HG02943 (cell line): Measurements from ENCODE around the gene NUP93.

Source experiments
- ATAC-seq: cut with Tn5 transposase; IDR thresholded peaks from one replicate; pipeline ENCODE4 v1.9.1; 2021; ENCODE audit warnings: mild to moderate bottlenecking, low read depth, moderate library complexity; ENCODE audit not compliant: unreplicated experiment

The NUP93 gene

GRCh38 chr16:56842133-56842532 is 112.2 kb downstream of the NUP93 start:
- no peak for ATAC-seq

GRCh38 chr16:56844056-56844455 is 114.1 kb downstream of the NUP93 start:
- ATAC-seq, result no peak

GRCh38 chr16:56847173-56847910 is 117.4 kb downstream of the NUP93 start:
- no peak for ATAC-seq

DNA sequence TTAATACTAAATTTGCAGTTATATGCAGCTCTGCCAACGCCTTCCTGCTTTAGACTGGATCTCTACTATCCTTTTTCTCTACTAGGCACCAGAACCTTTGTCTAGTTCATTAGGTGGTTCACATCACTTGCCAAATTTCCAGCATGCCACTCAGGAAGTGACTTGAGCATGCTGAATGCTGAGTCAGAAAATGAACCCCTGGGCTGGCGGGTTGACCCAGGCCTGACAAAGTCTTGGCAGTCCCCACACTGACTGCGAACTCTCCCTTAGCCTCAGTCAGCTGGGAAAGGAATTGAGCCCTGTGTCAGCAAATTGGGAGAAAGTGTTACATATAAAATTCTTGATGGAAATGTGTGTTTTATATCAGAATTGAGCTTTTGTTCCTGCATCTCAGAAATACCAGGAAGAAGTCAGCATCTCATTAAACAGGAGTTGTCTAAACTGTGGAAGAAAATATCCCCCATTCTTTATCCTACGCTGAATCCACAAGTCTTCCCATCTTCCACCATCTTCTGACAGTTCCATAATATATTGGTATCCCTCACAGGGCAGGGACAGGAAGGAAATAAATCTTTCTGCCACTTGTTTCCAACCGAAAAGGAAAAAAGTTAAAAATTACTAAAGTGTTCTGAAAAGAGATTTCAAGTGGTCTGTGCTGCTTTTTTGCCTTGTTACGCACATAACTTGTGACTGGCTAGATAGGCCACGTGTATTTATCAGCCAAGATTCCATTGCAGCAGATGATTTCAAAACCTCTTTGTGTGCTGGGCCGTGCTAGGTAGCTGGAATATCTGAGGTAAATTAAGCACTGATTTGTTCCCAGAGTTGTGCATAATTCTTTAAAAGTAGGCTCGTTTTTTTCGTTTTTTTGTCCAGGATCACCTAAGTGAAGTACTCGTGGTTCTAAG is 118.4 kb downstream of the NUP93 start:
- ATAC-seq, result no peak

- no peak for ATAC-seq
These were observed 119.2 kb downstream of the NUP93 start for GRCh38 chr16:56848955-56849689.

DNA sequence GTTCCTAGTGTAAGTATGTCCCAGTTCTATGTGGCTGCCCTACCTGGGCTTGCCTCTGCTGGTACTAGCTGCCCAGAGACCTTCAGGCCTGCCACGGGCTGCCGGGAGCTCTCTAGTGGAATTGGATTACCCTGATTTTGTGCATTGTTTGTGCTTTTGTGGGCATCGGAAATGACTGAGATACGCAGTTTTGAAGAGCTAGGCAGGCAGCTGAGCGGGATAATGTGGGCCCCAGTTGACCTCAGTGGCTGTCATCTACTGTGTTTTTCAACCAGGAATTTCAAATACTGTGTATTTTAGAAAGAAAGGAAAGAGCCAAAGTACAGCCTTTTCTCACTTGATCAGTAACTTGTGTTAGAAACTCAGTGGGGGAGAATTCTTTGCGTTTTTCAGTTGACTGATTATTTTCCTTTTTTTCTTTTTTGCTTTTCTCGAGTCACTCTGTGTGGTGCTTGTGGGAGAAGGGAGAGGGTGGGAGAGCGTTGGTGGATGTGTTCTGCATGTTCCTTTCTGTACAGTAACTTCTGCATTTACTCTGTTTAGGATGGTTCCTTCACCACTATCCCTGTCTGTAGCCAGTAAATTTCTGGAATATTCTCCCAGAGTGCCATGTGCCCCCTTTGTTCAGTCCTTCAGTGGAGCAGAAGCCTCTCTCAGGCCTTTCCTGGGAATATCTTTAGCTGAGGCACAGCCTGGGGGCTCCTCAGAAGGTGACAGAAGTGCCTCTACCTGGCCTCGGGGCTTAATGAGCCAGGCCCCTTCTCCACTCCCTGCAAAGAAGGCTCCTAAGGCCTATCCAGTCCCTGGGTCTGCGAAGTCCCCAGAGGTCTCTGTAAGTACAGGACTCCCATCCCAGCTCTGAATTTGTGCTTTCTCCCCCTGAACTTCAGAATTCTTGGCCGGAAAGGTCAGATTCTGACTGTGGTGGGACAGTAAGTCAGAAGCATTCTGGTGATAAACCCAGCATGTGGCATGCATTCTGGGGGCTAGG is 120.1 kb downstream of the NUP93 start:
- ATAC-seq, result no peak

DNA sequence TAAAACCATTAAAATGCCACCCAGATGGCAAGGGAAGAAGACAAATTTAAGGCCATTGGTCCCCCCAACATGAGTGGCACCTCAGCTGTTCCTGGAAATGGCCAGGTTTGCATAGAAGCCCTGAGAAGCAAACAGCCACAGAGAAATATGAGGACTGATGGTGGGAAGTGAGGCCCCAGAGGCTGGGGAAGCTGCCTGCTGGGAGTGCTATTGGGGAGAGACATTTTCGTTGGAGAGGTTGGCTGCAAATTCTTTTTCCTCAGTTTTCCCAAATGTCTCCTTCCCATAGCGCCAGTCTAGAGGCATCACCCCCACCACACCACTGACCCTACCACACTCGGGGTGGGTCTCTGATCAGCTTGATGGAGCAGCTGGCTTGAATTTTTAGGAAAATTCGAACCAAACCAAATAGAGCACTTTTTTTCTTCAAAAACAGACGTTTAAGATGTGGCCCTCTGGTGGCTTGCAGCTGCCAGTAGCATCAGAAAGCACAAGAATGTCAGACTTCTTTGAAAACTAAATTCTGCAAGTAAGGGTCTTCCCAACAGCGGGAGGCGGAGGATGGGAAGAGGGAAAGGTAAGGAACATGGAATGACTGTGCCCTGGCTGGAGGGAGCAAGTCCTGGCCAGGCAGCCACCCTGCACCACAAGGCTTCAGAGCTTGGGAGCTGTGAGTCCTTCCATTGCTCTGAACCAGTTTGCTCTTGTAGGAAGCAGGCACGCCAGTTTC is 121.9 kb downstream of the NUP93 start:
- no peak for ATAC-seq

GRCh38 chr16:56852401-56852730 is 122.4 kb downstream of the NUP93 start:
- no peak for ATAC-seq

- ATAC-seq, result no peak
These were observed 123.0 kb downstream of the NUP93 start for GRCh38 chr16:56852968-56853367.

GRCh38 chr16:56855201-56855600 is 125.3 kb downstream of the NUP93 start:
- no peak for ATAC-seq

DNA sequence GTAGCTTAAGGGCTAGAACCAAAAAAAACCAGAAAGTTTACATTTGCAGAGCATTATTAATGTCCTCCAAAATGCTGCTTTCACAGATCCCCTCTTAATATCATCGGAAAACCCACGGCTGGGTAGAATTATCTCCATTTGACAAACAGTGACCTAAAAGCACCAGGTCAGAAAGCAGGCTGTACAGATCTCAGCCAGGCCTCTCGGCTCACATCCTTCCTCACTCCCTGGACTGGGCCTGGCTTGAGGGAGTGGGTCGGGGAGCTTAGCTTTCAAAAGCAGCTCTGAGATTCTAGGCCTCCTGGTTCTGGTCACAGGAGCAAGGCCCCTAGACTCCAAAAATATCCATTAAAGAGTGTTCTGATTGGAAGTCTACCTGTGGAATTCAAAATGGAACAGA is 126.0 kb downstream of the NUP93 start:
- ATAC-seq, result no peak

GRCh38 chr16:56856876-56857447 is 127.0 kb downstream of the NUP93 start:
- ATAC-seq, result no peak

DNA sequence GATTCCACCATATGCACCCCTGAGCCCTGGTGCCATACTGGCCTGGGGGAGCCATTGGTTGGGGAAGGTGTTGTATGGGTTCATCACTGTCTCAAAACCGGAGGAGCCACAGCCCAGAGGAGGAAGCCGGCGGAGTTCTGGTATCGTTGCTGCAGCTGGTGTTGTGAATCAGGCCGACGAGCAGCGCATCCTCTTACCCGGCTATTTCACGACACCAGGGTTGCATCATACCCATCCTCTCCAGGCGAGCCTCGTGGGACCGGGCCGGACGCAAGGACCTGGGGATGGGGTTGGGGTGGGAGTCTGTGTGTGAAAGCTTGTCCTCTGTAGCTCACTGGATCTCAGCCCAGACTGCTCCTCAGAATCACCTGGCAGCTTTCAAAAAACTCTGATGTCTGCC is 128.4 kb downstream of the NUP93 start:
- no peak for ATAC-seq

GRCh38 chr16:56859636-56860035 is 129.7 kb downstream of the NUP93 start:
- ATAC-seq, result no peak

- ATAC-seq, result peak; percentile 64
These were observed 130.5 kb downstream of the NUP93 start for GRCh38 chr16:56860226-56861020.

- ATAC-seq, result no peak
These were observed 131.2 kb downstream of the NUP93 start for GRCh38 chr16:56861092-56861610.

GRCh38 chr16:56861756-56862155 is 131.8 kb downstream of the NUP93 start:
- ATAC-seq, result no peak

DNA sequence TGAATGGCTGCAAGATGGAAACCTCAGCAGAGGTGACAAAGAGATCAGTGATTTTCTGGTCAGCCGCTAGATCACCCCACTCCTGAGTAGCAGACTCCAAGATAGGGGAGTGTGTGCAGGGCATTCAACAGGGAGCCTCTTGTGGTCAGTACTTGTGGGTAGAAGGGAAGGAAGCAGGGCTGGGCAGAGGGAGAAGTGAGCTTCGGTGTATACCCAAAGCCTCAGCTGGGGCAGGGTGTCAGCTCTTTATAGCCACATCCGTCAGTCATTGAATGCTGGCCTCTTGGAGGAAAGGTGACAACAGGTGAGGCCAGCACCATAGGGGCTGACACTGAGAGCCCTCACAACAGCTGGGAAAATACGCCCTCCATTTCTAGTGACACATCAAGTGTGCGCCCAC is 132.8 kb downstream of the NUP93 start:
- no peak for ATAC-seq
